Mesenchymal stem cell (in vitro differentiated cells and primary cell): ENCODE measurements around the gene MGLL.
A peak's percentile ranks its signal among the peaks of the same experiment; 100 is the strongest.

Experiments used
- DNase-seq: peaks from one replicate; pipeline ENCODE4 v3.0.0-alpha.2; 2013
- H2AFZ ChIP-seq: one replicate; pipeline ENCODE4 v1.6.1; 2013; ENCODE audit warnings: low read depth, mild to moderate bottlenecking, control low read depth, inconsistent platforms, low read length, moderate library complexity
- H2AK5ac ChIP-seq: 2 replicates; pipeline ENCODE4 v1.6.1; 2013; ENCODE audit warnings: low read length, moderate library complexity, mild to moderate bottlenecking, inconsistent platforms; ENCODE audit not compliant: severe bottlenecking
- H2BK120ac ChIP-seq: one replicate; pipeline ENCODE4 v1.6.1; 2013; ENCODE audit warnings: low read depth, mild to moderate bottlenecking, inconsistent platforms, low read length, moderate library complexity
- H2BK12ac ChIP-seq, 2 experiments: one replicate each; pipeline ENCODE4 v1.6.1; 2013; ENCODE audit warnings: inconsistent platforms in 2 of 2, low read length in 2 of 2, mild to moderate bottlenecking in 2 of 2, moderate library complexity in 2 of 2, control low read depth in 1 of 2
- H2BK15ac ChIP-seq: one replicate; pipeline ENCODE4 v1.6.1; 2013; ENCODE audit warnings: mild to moderate bottlenecking, low read depth, inconsistent platforms; ENCODE audit not compliant: poor library complexity, severe bottlenecking
- H2BK5ac ChIP-seq: 2 replicates; pipeline ENCODE4 v1.6.1; 2013; ENCODE audit warnings: low read depth, mild to moderate bottlenecking, low read length, control low read depth, inconsistent platforms; ENCODE audit not compliant: poor library complexity, severe bottlenecking
- H3K14ac ChIP-seq, 2 experiments: one replicate each; pipeline ENCODE4 v1.6.1; 2013; ENCODE audit warnings: inconsistent platforms in 2 of 2, low read length in 2 of 2, control low read depth in 1 of 2, mild to moderate bottlenecking in 1 of 2, moderate library complexity in 1 of 2
- H3K18ac ChIP-seq, 2 experiments: one replicate each; pipeline ENCODE4 v1.6.1; 2013; ENCODE audit warnings: inconsistent platforms in 2 of 2, low read length in 2 of 2, control low read depth in 1 of 2, low read depth in 1 of 2, mild to moderate bottlenecking in 1 of 2
- H3K23ac ChIP-seq, 2 experiments: one replicate each; pipeline ENCODE4 v1.6.1; 2013; ENCODE audit warnings: inconsistent platforms in 2 of 2, low read length in 2 of 2, mild to moderate bottlenecking in 2 of 2, moderate library complexity in 2 of 2, control low read depth in 1 of 2
- H3K27ac ChIP-seq: 2 replicates; pipeline ENCODE4 v1.5.1; 2013; ENCODE audit warnings: mild to moderate bottlenecking, moderate library complexity, low read length, control low read depth, inconsistent platforms; ENCODE audit not compliant: poor library complexity, severe bottlenecking
- H3K27me3 ChIP-seq, 2 experiments: 2 replicates each; pipeline versions ENCODE4 v1.6.1 to v1.7.0; 2013; ENCODE audit warnings: low read length in 2 of 2, mild to moderate bottlenecking in 2 of 2, moderate library complexity in 2 of 2, control low read depth in 1 of 2, inconsistent platforms in 1 of 2; ENCODE audit not compliant: control insufficient read depth in 1 of 2, insufficient read depth in 1 of 2
- H3K36me3 ChIP-seq, 2 experiments: 2 replicates each; pipeline versions ENCODE4 v1.6.1 to v1.7.0; 2013; ENCODE audit warnings: low read length in 2 of 2, control low read depth in 1 of 2, inconsistent platforms in 1 of 2, low read depth in 1 of 2, mild to moderate bottlenecking in 1 of 2; ENCODE audit not compliant: insufficient read depth in 2 of 2, control insufficient read depth in 1 of 2
- H3K4ac ChIP-seq, 2 experiments: one replicate each; pipeline ENCODE4 v1.6.1; 2013; ENCODE audit warnings: inconsistent platforms in 2 of 2, low read length in 2 of 2, mild to moderate bottlenecking in 2 of 2, moderate library complexity in 2 of 2, control low read depth in 1 of 2, low read depth in 1 of 2
- H3K4me1 ChIP-seq: 2 replicates; pipeline ENCODE4 v1.6.1; 2013; ENCODE audit warnings: low read depth, low read length, control low read depth; ENCODE audit not compliant: control insufficient read depth, insufficient read depth
- H3K4me2 ChIP-seq: 2 replicates; pipeline ENCODE4 v1.6.1; 2013; ENCODE audit warnings: low read length, mild to moderate bottlenecking, inconsistent platforms; ENCODE audit not compliant: poor library complexity, severe bottlenecking
- H3K4me3 ChIP-seq, 2 experiments: 2 replicates each; pipeline versions ENCODE4 v1.5.1 to v1.7.0; 2013; ENCODE audit warnings: low read length in 2 of 2, mild to moderate bottlenecking in 2 of 2, control low read depth in 1 of 2, low read depth in 1 of 2; ENCODE audit not compliant: insufficient read depth in 1 of 2
- H3K79me1 ChIP-seq: replicated peaks from 2 replicates; pipeline ENCODE4 v1.6.1; 2013; ENCODE audit warnings: mild to moderate bottlenecking, control low read depth, low read length, inconsistent platforms; ENCODE audit not compliant: poor library complexity, severe bottlenecking
- H3K9ac ChIP-seq: 2 replicates; pipeline ENCODE4 v1.7.0; 2013; ENCODE audit warnings: mild to moderate bottlenecking, low read length, moderate library complexity
- H3K9me3 ChIP-seq: 2 replicates; pipeline ENCODE4 v1.7.0; 2013; ENCODE audit warnings: mild to moderate bottlenecking, low read length; ENCODE audit not compliant: control insufficient read depth
- H4K8ac ChIP-seq: one replicate; pipeline ENCODE4 v1.6.1; 2013; ENCODE audit warnings: inconsistent platforms, mild to moderate bottlenecking, low read length, moderate library complexity
- H4K91ac ChIP-seq: one replicate; pipeline ENCODE4 v1.6.1; 2013; ENCODE audit warnings: mild to moderate bottlenecking, low read length, inconsistent platforms
- WGBS: methylation state at CpG from one replicate; pipeline ENCODE4 v1.1.7; 2013; ENCODE audit warnings: mixed read lengths; 5-methylcytosine and 5-hydroxymethylcytosine counted together

The MGLL gene

GRCh38 chr3:127809211-127809610 is 13.1 kb downstream of the MGLL start:
- no peak overlapping the region for H3K4ac ChIP-seq
- no peak overlapping the region for H3K27ac ChIP-seq
- no peak overlapping the region for H2BK15ac ChIP-seq
- peaks cover 53 to 85% of the 10 kb centered on the region in 2 experiments for H3K36me3 ChIP-seq
- WGBS, result no CpG with 5 or more reads among the region's 1 CpG
- H3K79me1 ChIP-seq, result peaks cover 40% of the 10 kb centered on the region
- no peak overlapping the region for H3K14ac ChIP-seq
- H3K4me1 ChIP-seq, result peaks cover 14% of the 10 kb centered on the region
- no peak overlapping the region for H3K23ac ChIP-seq
- no peak overlapping the region for H2BK12ac ChIP-seq
- no peak overlapping the region for H2AFZ ChIP-seq
- no peaks in the 10 kb centered on the region for H3K27me3 ChIP-seq
- H2AK5ac ChIP-seq, result no peak overlapping the region
- no peak overlapping the region for H3K4me2 ChIP-seq
- H4K91ac ChIP-seq, result no peak overlapping the region
- H3K18ac ChIP-seq, result no peak overlapping the region
- DNase-seq, result no peak
- no peak overlapping the region for H2BK120ac ChIP-seq
- H4K8ac ChIP-seq, result no peak overlapping the region
- no peak overlapping the region for H2BK5ac ChIP-seq
- H3K9me3 ChIP-seq, result peaks cover 5% of the 10 kb centered on the region
- H3K4me3 ChIP-seq, result no peak overlapping the region
- H3K9ac ChIP-seq, result no peak overlapping the region

GRCh38 chr3:127808197-127808596 is 14.1 kb downstream of the MGLL start:
- Histone ChIP-seq H3K79me1 (peaks cover 33% of the 10 kb centered on the region), H4K8ac (no peak overlapping the region), H2BK120ac (no peak overlapping the region), H3K4me1 (peaks cover 18% of the 10 kb centered on the region), H4K91ac (no peak overlapping the region), H2BK15ac (no peak overlapping the region), H3K18ac (no peak overlapping the region), H2BK12ac (no peak overlapping the region), H3K4me3 (no peak overlapping the region), H2AFZ (no peak overlapping the region), H2BK5ac (no peak overlapping the region), H3K36me3 (peaks cover 49 to 75% of the 10 kb centered on the region in 2 experiments), H3K27me3 (no peaks in the 10 kb centered on the region), H3K9me3 (peaks cover 5% of the 10 kb centered on the region), H3K23ac (no peak overlapping the region), H3K14ac (no peak overlapping the region), H3K4me2 (no peak overlapping the region), H3K9ac (no peak overlapping the region), H3K4ac (no peak overlapping the region), H2AK5ac (no peak overlapping the region), H3K27ac (no peak overlapping the region)
- no peak for DNase-seq

- no peak overlapping the region for H2BK5ac ChIP-seq
- peak overlapping the region in 1 of 2 experiments; percentile 13 for H3K18ac ChIP-seq
- H3K27me3 ChIP-seq, result no peaks in the 10 kb centered on the region
- H4K91ac ChIP-seq, result no peak overlapping the region
- no peak overlapping the region for H3K9ac ChIP-seq
- no peak overlapping the region for H2AFZ ChIP-seq
- no peak overlapping the region for H2BK15ac ChIP-seq
- no peak overlapping the region for H2BK12ac ChIP-seq
- peaks cover 19% of the 10 kb centered on the region for H3K4me1 ChIP-seq
- no peak overlapping the region for H3K14ac ChIP-seq
- no peak overlapping the region for H3K23ac ChIP-seq
- 92% methylated on average over 10 of the region's 10 CpGs for WGBS
- H3K4me2 ChIP-seq, result no peak overlapping the region
- H3K27ac ChIP-seq, result peak overlapping the region; percentile 14
- no peaks in the 10 kb centered on the region for H3K9me3 ChIP-seq
- H2AK5ac ChIP-seq, result peak overlapping the region; percentile 91
- no peak overlapping the region for H3K4me3 ChIP-seq
- peaks cover 37 to 45% of the 10 kb centered on the region in 2 experiments for H3K36me3 ChIP-seq
- peak overlapping the region in 1 of 2 experiments; percentile 48 for H3K4ac ChIP-seq
- no peak overlapping the region for H4K8ac ChIP-seq
- DNase-seq, result no peak
- H2BK120ac ChIP-seq, result no peak overlapping the region
- peaks cover 30% of the 10 kb centered on the region for H3K79me1 ChIP-seq
Measured at GRCh38 chr3:127805026-127805753, 17.1 kb downstream of the MGLL start.

- peaks cover 32 to 35% of the 10 kb centered on the region in 2 experiments for H3K36me3 ChIP-seq
- no peak overlapping the region for H3K4me3 ChIP-seq
- H3K9ac ChIP-seq, result no peak overlapping the region
- H3K9me3 ChIP-seq, result no peaks in the 10 kb centered on the region
- H2BK120ac ChIP-seq, result no peak overlapping the region
- WGBS, result 80% methylated on average over 9 of the region's 9 CpGs
- peaks cover 21% of the 10 kb centered on the region for H3K4me1 ChIP-seq
- H3K23ac ChIP-seq, result peak overlapping the region in 1 of 2 experiments; percentile 14
- H3K4me2 ChIP-seq, result no peak overlapping the region
- peak overlapping the region; percentile 87 for H2BK5ac ChIP-seq
- peak overlapping the region in 1 of 2 experiments; percentile 80 for H3K14ac ChIP-seq
- H3K18ac ChIP-seq, result peak overlapping the region in 1 of 2 experiments; percentile 80
- no peak for DNase-seq
- H3K27ac ChIP-seq, result peak overlapping the region; percentile 91
- peak overlapping the region; percentile 59 for H4K8ac ChIP-seq
- no peak overlapping the region for H2AFZ ChIP-seq
- no peak overlapping the region for H2BK15ac ChIP-seq
- peak overlapping the region; percentile 62 for H4K91ac ChIP-seq
- peak overlapping the region; percentile 91 for H2AK5ac ChIP-seq
- peak overlapping the region in 1 of 2 experiments; percentile 6 for H2BK12ac ChIP-seq
- peaks cover 29% of the 10 kb centered on the region for H3K79me1 ChIP-seq
- H3K27me3 ChIP-seq, result no peaks in the 10 kb centered on the region
- peak overlapping the region in 1 of 2 experiments; percentile 24 for H3K4ac ChIP-seq
Measured at GRCh38 chr3:127804141-127804540, 18.2 kb downstream of the MGLL start.
